Hepatocyte (in vitro differentiated cells): ENCODE results near the gene CIT.

Experiments used
- EZH2phosphoT487 ChIP-seq: fragments of 200-600 bp; sonication (generic); IDR thresholded peaks from one replicate; pipeline ENCODE4 v1.6.1; 2018; ENCODE audit warnings: antibody characterized with exemption, mild to moderate bottlenecking, low read depth, moderate library complexity; ENCODE audit not compliant: unreplicated experiment, severe bottlenecking
- TF ChIP-seq, protein P1 (sequence below): fragments of 200-600 bp; sonication (generic); IDR thresholded peaks from 2 replicates; pipeline ENCODE4 v1.5.1; 2016; ENCODE audit warnings: antibody characterized with exemption, mild to moderate bottlenecking; ENCODE audit not compliant: poor library complexity

DNA sequence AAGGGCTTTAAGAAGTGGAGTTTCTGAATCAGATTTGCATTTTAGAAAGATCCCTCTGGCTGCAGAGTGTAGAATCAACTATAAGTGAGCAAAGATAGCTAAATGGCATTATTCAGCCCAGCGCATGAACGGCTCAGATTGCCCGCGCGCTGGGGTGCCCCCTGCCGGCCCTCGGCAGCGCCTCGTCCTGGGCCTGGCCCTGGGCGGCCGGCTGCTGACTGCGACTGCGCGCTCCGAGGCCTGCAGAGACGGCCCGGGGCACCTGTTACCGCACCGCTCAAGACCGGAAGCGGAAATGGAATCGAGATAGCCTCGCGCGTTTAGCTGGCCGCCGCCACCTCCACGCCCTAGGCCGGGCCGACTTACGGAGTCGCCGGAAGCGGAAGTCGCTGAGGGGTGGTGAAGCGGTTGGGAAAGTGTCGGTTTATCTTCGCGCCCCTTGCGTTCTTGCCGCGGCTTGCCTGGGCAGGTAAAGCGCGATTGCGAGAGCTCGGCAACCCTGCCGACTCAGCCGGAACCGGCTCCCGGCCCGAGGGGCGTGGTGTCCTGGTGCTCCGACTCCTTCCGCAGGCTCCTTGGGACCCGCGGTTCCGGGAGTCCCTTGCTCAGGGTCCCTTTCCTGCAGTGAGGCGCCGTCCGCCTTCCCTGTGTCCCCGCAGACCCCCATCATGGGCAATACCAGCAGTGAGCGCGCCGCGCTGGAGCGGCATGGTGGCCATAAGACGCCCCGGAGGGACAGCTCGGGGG, 209.4 kb downstream of the CIT start, which contains the start of gene PRKAB1:
- TF ChIP-seq EZH2phosphoT487: no peak
- TF ChIP-seq, protein P1, sequence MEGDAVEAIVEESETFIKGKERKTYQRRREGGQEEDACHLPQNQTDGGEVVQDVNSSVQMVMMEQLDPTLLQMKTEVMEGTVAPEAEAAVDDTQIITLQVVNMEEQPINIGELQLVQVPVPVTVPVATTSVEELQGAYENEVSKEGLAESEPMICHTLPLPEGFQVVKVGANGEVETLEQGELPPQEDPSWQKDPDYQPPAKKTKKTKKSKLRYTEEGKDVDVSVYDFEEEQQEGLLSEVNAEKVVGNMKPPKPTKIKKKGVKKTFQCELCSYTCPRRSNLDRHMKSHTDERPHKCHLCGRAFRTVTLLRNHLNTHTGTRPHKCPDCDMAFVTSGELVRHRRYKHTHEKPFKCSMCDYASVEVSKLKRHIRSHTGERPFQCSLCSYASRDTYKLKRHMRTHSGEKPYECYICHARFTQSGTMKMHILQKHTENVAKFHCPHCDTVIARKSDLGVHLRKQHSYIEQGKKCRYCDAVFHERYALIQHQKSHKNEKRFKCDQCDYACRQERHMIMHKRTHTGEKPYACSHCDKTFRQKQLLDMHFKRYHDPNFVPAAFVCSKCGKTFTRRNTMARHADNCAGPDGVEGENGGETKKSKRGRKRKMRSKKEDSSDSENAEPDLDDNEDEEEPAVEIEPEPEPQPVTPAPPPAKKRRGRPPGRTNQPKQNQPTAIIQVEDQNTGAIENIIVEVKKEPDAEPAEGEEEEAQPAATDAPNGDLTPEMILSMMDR: peak; percentile 96
